GM19397 (cell line): ENCODE results near the gene KANSL3.
"Not testable (repeated sequence)": the region's sequence is repeated elsewhere in the genome, so short reads cannot be mapped to it uniquely, and the experiment has no call there.

Experiments
- ATAC-seq: cut with Tn5 transposase; IDR thresholded peaks from one replicate; pipeline ENCODE4 v1.9.1; 2021; ENCODE audit warnings: mild to moderate bottlenecking, moderate library complexity; ENCODE audit not compliant: unreplicated experiment

Gene KANSL3

DNA sequence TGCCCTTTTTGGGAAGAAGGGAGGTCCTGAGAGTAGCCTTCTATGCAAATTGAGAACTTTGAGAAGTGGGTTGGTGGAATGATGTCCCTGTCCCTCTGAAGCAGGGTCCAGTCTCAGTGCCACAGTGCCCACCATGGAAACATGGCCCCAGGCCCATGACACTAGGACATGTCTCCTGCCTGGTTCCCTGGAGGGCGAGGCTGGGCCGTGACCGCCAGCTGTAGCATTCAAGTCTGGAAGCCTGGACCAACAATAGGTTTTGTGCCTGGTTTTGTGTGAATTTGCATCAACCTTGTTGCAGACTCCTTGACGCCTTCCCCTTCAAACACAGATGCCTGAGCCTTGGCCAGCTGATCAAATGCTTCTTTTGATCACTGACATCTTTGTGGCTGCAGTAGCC, 74.1 kb downstream of the KANSL3 start:
- ATAC-seq, result no peak

DNA sequence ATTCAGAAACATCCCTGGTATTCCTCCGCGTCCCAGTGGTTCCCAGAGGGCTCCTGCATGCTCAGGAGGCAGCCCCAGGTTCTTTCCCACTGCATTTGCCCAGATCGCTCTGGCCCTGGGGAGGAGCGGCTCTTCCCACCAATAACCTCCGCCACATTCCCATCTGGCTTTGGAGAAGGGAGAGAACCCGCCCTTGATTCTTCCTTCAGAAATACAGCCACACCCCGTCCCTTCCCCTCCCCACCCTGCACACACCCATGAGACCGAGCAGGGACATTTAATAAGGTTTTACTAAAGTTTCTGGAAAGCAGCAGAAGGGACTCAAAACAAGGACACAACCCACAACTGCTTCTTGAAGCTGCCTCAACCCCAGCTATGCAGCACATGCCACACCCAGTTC, 79.6 kb downstream of the KANSL3 start:
- no peak for ATAC-seq

DNA sequence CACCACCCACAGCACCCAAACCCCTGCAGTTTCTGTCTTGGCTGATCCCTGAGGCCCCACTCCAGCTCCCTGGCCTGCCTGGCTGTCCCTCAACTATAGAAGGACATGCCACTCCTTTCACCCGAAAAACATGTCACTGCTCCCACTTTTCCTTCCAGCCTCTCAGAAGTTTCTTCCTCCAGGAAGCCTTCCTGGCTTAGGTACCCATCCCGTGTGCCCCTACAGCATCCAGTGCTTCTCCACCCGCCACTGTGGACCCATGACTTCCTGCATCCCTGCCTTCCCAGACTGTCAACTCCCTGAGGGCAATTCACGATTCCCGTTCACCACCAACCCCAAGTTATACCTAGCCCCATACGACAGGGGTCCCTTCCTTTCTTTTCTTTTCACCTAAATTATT, 80.1 kb downstream of the KANSL3 start:
- no peak for ATAC-seq

DNA sequence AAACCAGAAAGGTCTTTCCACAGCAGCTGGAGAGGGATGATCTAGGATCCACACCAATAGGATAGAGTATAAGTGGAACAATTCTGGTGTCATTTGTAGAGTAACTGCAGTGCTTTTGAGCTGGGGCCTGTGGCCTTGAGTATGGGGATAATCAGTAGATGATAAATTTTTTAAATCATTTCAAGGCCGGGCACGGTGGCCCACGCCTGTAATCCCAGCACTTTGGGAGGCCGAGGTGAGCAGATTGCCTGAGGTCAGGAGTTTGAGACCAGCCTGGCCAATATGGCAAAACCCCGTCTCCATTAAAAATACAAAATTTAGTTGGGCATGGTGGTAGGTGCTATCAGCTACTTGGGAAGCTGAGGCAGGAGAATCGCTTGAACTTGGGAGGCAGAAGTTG, 80.7 kb downstream of the KANSL3 start:
- ATAC-seq, result not testable (repeated sequence)

DNA sequence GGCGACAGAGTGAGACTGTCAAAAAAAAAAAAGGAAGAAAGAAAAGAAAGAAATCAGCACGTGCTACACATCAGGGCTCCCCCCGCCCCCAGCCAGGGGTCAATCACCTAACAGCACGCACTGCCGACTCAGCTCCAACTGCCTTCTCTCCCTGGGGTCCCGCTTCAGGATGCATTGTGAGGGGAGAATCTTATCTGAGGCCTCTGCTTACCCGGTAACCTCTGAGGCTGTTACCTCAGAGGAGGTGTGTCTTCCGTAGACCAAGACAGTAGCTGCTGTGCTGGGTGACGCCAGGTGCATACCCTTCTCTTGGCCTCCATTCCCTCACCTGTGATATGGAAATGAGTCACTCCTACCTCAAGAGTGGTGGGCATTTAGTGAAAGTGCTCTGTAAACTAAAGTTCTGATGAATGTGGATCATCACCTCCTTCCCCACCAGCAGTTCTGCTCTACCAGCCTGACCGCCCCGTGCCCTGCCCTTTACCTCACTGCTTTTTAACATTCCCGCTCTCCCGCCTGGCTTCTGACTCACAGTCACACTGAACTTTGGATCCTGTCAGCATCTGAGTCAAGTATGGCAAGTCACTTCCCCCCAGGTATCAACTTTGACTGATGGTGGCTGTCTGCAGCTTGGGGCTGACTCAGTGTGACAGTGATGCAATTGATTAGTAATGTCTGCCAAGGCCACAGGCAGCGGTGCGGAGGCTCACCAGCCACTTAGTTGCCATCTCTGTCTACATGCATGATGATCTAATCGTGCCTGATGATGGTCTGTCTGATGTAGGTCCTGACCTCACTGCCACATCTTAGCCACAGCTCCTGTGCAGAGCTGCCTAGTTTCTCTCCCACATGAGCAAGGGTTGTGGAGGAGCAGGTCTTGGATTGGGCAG, 81.4 kb downstream of the KANSL3 start:
- no peak for ATAC-seq

DNA sequence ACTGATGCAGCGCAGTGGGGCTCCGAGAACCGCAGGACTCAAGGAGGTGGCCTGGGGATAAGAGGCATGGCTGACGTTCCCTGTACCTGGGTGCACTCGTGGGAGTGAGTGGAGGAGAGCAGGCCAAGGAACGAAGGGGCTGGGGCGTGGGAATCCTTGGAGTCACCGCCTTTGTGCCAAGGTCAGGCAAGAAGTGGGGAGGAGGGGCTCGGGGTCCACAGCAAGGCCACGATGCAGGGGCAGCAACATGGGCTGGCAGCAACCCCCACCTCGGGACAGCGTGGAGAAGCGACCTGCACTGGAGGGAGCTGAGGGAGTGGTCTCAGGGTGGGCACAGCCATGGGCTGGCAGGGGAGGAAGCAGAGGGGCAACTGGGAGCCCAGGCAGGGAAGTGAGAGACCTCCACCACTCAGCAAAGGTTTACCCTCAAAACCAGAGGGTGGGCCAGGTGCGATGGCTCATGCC, 82.9 kb downstream of the KANSL3 start:
- ATAC-seq, result no peak

DNA sequence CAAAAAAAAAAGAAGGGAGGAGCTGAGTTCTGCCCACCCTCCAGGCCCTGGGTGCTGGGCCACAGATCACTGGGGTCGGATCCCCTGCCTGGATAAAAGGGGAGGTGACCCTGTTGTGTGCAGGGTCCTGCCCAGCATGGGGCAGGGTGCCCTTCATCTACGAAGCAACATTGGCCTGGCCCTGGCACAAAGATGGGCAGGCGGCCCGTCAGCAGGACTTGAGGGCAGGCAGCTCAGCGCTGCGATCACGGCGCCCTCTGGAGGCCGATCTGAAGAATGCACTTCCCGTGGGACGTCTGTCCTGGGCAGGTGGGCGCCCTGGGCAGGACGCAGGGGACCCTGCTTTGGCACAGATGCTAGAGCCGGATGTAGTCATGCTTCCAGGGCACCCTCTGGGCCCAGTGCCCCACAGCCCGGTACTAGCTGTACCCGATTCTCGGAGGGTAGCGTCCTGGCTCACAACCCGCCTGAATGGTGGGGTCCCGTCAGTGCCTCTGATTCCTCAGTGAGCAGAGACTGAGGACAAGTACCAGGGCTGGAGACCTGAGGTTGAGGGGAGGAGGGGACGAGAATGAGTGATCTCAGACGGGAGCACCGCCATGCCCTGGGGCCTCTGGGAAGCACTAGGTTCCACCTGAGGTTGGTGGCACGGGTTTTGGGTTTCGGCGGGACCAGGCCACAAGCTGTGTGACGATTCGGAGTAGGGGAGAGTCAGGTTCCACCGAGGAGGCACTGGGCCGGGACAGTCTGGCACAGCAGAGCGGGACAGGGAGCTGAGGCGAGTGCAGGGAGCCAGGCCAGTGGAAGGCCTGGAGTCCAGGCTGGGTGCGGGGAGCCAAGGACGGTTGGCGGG, 83.6 kb downstream of the KANSL3 start:
- ATAC-seq, result no peak

DNA sequence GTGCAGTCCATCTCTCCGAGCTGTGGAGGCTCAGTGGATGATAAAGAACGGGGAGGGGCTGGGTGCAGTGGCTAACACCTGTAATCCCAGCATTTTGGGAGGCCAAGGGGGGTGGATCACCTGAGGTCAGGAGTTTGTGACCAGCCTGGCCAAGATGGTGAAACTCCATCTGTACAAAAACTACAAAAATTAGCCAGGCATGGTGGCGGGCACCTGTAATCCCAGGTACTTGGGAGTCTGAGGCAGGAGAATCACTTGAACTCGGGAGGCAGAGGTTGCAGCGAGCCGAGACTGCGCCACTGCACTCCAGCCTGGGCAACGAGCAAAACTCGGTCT, 84.2 kb downstream of the KANSL3 start:
- ATAC-seq, result not testable (repeated sequence)

DNA sequence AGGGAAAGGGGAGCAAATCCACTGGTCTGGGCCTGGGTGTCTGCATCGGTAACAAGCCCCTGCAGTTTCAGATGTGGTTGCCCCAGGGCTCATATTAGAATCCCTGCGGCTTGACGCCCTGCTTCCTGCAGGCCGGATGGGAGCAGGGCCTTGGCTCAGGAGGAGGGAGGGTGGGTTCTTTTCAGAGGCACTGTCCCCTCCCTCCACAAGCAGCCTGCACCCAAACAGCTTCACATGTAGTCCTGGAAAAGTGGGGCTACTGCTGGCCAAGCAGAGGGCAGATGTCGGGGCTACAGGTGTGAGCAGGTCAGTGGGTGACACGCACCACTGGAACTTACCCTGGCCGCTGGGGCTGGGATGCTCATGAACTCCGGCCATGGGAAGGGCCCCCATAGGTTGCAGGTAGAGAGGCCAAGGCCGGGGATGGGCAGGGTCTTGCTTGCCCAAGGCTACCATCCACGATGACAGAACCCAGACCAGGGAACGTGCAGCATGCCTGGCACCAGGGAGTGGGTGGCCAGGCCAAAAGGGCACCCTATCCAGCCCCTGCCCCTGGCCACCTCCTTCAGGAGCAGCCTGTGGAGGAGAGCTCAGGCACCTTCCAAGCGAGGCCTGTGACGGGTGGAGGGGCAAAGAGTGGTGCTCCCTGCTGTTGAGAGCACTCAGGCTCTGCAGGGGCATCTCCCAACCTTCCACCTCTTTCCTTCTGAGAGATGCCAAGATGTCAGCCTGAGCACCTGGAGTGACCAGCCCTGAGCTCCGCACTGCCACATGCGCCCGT, 84.7 kb downstream of the KANSL3 start:
- ATAC-seq, result no peak

DNA sequence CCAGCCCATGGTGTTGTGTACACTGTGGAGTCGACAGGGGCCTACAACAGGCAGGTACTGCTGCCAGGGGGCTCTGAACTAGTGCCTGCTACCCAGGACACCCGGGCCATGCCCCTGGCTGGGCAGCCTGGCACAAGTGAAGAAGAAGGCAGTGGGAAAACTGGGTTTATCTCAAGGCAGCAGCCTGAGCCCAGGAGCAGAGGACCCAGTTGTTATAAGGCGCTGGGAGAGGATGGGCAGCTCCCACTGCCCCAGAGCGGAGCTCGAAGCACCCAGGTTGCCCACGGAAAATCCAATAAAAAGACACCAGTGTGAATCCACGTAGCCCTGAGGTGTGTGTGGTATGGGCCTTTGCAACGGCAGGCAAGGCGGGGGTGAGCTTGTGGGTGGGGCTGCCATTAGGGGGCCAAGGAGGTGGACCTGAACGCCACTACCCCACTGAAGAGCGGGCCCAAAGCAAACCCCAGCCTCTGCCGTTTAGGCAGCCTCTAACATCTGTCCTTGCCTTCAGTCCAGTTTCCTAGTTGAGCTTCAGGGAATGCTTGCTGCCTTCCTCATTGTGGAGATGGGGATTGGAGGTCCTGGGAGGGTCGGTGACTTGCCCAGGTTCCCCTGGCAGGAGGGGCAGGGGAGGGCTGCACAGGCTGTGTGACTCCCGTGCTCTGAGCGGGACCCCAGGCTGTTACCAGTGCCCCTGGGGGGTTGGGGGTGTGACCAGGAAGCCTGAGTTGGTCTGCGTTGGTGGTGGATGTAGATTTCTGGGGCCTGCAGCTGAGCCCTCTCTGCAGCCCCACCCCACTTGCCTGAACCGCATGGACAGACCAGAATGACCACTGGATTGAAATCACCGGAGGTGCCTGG, 85.6 kb downstream of the KANSL3 start:
- no peak for ATAC-seq

DNA sequence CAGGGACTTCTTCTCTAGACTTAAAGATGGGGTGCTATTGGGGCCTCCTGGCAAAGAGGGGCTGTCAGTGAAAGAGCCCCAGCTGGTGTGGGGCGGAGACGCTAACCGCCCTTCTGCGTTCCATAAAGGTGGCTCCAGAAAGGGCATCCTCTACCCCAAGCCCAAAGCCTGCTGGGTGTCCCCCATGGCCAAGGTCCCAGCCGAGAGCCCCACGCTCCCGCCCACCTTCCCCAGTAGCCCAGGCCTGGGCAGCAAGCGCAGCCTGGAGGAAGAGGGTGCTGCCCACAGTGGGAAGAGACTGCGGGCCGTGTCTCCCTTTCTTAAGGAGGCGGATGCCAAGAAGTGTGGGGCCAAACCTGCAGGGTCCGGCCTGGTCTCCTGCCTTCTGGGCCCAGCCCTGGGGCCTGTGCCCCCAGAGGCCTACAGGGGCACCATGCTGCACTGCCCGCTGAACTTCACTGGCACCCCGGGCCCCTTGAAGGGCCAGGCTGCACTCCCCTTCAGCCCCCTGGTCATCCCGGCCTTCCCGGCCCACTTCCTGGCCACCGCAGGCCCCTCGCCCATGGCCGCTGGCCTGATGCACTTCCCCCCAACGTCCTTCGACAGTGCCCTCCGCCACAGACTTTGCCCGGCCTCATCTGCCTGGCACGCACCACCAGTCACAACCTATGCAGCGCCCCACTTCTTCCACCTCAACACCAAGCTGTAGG, 86.4 kb downstream of the KANSL3 start:
- no peak for ATAC-seq

DNA sequence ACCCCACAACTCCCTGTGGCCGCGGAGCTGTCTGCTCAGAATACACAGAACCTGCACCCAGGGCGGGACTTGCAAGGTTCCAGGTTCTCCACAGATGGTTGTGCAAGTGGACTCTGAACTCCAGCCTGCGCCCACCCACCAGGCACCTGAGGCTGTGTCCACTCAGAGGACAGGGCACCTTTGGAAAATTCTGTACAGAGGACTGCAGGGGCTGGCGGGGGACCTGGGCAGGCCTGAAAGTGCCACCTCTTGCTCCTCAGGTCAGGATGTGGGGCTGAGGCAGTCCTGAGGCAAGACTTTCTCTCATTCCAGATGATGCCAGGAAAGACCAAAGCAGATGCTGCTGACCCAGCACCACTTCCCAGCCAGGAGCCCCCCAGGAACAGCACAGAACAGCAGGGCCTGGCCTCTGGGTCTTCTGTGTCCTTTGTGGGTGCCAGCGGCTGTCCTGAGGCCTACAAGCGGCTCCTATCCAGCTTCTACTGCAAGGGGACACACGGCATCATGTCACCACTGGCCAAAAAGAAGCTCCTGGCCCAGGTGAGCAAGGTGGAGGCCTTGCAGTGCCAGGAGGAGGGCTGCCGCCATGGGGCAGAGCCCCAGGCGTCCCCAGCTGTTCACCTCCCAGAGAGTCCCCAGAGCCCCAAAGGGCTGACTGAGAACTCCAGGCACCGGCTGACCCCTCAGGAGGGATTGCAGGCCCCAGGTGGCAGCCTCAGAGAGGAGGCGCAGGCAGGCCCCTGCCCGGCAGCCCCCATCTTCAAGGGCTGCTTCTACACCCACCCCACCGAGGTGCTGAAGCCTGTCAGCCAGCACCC, 87.1 kb downstream of the KANSL3 start:
- no peak for ATAC-seq

DNA sequence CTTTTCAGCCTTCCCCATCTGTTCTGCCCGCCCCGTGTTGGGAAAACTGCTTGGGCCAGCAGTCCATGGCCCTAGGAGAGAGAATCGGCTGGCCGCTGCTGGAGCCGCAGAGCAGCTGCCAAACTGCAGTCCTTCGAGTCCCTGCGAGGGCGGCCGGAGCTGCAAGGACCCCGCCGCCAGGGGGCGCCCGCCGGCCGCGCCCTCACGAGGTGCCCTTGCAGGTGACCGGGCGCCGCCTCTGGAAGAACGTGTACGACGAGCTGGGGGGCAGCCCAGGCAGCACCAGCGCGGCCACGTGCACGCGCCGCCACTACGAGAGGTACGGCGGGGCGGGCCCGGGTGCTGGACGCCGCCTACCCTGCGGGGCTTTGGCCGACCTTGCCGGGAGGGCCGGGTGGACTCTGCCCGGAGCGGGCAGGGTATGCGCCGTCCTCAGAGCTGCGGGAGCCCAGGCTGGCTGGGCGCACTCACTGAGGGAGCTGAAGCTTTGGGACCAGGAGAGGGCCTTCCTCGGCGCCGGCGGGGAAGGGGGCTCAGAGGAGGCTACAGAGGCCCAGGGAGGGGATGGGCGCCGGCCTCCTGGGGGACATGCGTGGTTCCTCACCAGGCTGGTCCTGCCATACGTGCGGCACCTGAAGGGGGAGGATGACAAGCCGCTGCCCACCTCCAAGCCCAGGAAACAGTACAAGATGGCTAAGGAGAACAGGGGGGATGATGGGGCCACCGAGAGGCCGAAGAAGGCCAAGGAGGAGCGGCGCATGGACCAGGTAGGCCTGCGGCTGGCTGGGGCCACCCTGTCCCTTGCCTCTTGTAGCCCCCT, 87.9 kb downstream of the KANSL3 start:
- no peak for ATAC-seq

DNA sequence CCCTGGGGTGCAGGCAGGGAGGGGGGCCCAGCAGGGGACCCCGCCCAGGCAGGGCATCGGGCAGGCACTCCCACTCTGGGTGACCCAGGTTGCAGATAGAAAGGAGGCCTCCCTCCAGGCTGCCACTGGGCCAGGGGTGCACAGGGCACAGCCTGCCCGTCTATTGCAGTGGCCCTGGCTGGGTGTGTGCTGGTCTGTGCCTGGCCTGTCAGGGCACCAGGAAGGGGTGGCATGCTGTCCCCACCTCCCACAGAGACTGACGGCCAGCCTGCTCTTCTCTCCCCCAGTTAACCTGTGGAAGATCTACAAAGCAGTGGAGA, 88.7 kb downstream of the KANSL3 start:
- no peak for ATAC-seq

DNA sequence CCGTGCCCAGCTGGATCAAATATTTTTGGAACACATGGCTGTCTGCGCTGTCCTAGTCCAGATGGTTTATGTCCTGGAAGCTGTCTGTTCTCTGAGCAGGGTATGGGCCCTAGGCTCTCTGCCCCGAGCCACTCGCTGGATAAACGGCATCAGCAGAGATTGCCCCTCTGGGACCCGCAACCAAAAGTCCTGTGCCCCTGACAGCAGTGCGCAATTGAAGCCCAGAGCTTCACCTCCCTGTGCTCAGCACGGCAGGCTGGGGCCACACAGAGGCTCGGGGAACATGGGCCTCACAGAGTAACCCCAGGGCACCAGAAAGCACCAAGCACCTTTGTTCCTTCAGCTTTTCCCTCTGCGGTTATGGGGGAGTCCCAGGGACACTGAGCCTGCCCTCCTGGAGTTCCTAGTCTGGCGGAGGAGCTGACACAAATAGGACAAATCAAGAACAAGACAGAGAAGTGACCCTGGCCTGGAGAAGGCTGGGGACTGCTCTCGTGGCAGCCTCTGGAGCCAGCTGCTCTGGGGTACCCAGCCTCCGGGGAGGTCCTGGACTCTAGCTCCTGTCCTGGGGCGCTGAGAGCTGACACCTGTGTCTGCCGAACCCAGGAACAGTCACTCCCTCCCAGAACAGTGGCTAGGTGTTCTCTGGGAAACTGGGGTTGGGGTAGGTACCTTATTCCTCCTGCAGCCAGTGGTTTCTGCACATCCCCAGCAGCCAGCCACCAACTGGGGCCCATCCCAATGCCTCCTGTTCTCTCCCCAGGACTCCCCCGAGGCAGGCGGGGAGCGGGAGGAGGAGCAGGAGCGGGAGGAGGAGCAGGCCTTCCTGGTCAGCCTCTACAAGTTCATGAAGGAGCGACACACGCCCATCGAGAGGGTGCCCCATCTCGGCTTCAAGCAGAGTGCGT, 89.3 kb downstream of the KANSL3 start:
- ATAC-seq, result no peak

DNA sequence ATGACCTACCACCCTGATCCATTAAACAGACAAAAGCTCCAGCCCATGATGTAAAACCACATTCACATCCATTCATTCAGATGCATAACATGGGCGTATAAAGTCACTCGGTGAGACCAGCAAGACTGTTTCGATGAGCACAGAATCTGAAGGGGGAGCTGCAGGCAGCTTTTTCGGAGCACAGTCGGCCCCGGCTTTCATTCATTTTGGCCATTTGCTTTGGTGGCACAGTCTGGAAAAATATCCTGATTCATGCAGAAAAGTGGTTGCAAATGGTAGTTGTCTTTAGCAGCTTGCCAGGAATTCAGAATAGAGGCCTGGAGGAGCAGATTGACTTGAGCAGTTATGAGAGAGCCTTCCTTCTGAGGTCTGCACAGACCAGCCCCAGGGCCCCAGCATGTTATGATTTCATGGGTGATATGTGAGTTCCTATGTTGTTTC, 90.4 kb downstream of the KANSL3 start:
- ATAC-seq, result no peak

DNA sequence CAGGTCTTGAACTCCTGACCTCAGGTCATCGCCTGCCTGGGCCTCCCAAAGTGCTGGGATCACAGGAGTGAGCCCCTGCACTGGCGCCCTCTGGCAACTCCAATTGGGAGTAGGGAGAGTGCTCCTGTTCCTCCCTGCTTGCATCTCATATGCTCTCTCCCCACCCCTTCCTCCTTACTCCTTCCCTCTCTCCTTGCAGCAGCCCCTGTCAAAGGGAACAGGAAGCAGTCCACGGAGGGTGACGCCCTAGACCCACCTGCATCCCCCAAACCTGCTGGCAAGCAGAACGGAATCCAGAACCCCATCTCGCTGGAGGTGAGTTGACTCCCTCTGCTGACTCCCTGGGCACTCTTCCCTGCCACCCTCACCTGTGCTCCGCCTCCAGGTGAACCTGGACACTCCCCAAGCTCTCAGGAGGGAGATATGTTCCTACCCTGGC, 90.9 kb downstream of the KANSL3 start:
- no peak for ATAC-seq
